ENCODE measurements around the gene TEP1.

Gene TEP1

DNA sequence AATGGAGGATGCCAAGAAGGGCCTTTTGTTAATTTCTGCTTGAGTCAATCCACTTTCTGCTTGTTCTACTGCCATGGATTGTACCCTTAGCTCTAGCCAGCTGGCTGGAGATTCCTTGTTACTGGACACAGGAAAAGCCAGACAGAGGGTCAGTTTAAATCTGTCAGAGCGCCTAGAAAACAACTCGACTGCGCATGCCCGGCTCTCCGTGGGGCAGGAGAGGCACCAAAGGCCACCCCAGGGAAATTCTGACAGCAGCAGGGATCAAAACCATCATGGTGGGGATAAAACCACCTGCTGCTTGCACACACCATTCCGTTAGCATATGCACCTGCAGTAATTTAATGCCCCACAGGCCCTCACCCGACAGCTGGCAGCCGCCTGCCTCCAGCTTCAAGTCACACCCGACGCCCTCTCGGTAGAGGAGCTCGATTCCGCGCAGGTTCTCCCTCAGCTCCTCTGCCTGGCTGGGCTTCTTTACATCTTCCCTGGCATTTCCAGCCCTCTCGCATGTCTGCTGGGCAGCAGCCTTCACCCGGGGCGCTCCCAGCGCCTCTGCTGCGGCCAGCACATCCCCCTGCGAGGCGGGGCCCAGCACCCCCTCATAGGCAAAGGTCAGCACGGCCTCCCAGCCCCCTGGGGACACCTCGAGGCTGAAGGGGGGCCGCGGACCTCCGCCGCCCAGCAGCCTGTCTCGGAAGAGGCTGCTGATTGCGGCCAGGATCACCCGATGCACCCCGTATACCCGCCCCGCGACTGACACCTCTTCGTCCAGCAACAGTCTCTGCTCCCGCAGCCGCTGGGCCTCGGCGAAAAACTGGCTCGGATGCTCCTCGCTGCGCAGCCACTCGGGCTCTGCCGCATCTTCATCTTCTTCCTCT, 21.6 kb upstream of the TEP1 start:
- in situ Hi-C loops (cut with MboI; ENCODE audit: low sequenced_read_pairs): no loop called here

DNA sequence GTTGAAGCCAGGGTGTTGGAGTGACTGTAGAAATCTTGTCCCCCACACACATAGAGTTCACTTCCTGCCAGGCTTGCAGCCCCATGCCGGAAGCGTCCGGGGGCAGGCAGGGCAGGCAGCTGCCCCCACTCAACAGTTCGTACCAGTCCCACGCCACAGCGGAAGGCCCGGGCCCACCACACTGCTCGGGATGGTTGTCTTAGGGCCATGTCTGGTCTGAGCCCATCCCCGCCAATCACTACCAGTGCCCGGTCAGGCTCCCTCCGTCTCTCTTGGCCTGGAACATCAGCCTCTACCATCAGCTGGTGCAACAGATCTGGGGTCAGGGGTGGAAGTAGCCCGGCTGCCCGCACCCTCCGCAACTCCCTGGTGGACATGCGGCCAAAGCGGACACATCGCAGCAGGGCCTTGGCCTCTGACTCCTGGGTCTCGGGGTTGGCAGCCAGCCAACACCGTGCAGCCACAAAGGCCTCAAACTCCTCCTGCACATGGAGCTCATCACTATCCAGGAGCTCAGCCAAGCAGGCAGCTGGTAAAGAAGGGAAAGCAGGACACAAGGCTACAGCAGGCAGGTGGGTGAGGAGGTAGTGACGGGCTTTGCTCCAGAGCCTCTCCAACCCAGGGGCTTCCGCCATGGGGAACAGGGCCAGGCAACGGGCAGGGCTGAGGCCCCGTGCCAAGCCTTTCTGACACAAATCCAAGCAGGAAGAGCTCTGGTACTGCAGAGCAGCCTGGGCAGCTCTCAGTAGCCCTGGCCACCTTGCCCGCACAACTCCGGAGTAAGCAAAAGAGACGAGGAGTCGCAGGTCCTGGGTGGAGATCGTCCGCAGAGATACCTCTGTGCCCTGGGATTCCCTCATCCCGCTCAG, 16.7 kb upstream of the TEP1 start:
- in situ Hi-C loops (cut with MboI; ENCODE audit: low sequenced_read_pairs): no loop called here

DNA sequence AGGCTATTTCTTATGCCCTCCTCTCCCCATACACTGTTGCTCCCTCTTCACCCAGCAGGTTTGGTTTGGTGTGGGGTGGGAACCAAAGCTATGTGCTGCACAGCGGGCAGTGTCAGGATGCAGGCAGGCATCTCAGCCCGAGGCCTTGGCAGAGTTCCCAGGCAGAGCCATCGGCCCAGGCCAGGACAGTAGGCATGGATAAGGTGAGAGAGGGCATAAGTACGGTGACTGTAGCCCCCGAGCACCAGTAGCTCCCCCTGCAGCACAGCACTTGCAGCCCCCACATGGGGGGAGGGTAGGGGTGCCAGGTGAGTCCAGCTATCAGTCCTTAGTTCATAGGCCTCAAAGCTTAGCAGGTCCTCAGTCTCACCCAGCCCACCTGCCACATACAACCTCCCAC, 15.5 kb upstream of the TEP1 start:
- in situ Hi-C loops (cut with MboI; ENCODE audit: low sequenced_read_pairs): no loop called here

DNA sequence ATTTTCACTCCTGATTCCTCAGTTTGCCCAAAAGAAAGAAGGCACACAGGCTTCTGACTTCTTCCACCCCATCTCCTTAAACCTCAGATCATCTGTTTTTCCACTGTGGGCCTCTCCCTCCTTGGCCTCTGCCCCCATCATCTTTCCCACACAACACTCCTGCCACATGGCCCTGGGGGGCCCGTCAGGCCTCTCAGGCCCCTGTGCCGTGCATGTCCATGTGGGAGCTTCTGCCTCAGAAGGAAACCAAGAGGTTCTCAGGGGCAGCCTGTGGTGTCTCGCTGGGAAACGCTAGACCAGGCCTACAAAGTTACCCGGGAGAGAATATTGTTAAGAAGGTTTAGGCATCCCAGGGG, 14.7 kb upstream of the TEP1 start:
- in situ Hi-C loops (cut with MboI; ENCODE audit: low sequenced_read_pairs): no loop called here

DNA sequence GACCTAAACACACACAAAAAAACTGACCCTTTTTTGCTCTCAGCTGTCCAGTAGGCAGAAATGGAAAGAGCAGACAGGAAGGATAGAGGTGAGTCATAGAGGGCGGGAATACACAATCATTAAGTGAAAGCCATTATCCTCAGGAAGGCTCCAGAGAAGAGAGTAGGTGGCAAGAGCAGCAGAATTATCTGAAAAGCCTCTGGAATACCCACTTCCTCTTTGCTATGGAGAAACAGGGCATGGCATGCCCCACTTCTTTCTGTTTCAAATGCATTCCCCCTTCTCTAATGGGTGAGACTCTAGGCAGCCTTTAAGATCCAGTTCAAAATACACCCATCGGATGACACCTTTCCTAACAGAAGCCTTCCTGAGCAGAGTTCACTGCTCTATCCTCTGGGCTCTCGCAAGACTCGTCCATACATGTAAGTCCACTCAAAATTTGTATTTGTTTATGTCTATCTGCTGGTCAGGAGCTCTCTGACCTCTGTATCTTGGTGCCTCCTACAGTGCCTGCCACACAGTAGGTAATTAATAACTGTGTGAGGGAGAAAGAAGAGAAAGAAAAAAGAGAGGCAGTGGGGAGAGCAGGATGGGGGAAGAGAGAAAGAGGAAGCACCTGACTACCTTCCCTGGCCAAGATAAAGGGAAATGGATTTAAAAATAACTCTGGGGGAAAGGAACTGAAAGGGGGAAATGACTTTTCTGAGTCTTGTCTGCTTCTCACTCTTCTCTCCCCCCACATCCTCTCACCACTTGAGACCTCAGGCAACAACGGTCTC, 14.1 kb upstream of the TEP1 start:
- in situ Hi-C loops (cut with MboI; ENCODE audit: low sequenced_read_pairs): no loop called here

DNA sequence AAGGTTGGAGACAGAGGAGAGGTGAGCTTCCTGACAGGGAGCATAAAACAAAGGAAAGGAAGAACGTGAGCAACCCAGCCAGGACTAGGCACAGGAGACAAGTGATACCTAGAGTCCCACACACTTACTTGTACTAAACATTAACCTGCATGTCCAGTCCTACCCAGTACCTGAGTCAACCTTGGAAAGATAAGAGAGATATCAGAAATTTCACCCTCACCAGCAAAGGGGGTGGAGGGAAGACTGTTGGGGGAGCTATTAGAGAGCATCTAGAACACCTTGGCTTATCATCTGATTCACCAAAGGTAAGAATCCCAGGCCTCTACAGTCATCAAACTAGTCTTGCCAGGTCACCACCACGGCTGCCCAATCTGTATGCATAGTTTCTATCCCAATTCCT, 11.6 kb upstream of the TEP1 start:
- in situ Hi-C loops (cut with MboI; ENCODE audit: low sequenced_read_pairs): no loop called here

DNA sequence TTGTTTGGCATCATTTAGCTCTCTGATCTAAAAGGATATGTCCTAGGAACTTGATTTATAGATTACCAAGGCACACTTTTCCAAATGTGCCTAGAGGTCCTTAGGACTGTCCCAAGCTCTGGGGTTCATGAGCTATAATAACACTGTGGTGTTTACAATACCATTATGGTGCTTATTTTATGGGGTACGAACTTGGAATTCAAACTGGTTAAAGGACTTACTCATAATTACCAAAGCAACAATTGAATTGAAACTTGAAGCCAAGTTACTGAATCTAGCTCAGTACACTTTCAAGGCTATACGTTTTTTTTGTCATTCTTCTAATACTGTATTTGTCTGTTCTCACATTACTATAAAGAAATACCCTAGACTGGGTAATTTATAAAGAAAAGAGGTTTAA, 9.6 kb upstream of the TEP1 start:
- in situ Hi-C loops (cut with MboI; ENCODE audit: low sequenced_read_pairs): no loop called here

DNA sequence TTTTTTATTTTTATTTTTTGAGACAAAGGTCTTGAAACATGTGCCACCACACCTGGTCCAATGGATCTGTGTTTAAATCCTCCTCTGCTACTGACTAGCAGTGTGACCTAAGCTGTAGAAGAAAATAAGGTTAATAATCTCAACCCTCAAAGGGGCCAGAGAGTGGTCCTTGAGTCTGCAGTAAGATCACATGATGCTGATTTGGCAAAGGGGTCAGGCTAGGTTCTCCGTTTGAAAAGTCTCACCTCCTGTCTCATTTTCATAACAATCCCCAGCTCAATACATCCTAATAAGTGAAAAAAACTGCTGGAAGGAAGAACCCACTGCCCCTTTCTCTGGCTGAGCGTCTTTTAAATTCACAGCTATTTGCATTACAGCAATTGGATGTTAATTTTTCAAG, 8.0 kb upstream of the TEP1 start:
- in situ Hi-C loops (cut with MboI; ENCODE audit: low sequenced_read_pairs): no loop called here

DNA sequence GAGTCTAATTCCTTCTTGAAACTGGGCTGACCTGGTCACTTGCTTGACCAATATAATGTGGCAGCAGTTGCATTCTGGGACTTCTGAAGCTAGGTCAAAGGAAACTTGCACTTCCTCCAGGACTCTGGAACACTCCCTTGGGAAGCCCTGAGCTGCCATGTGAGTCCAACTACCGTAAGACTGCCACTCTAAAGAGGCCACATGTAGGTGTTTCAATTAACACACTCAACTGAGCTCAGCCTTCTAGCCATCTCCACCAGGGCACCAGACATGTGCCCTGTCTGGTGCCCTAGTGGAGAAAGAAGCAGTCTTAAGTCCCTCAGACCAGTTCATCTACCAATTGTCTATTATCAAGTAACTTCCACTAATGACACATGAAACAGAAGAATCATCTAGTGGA, 6.1 kb upstream of the TEP1 start:
- in situ Hi-C loops (cut with MboI; ENCODE audit: low sequenced_read_pairs): no loop called here

DNA sequence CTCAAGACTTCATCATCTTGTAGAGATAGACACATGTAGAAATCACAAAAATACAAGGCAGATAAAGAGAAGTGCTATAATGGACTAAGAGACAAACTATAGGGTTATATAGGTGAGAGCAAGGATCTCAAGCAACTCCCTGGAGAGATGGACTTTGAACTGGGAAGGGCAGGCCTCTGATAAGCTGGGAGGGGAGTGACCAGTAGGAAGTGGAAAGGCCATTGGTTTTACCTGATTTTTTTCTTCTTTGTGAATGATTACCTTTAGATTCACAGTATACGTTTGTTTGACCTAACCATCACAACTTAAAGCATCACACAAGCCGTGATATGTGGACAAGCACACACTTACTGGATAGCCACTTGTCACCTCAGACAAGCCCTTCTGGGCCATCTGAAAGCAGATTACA, 5.2 kb upstream of the TEP1 start:
- in situ Hi-C loops (cut with MboI; ENCODE audit: low sequenced_read_pairs): no loop called here

DNA sequence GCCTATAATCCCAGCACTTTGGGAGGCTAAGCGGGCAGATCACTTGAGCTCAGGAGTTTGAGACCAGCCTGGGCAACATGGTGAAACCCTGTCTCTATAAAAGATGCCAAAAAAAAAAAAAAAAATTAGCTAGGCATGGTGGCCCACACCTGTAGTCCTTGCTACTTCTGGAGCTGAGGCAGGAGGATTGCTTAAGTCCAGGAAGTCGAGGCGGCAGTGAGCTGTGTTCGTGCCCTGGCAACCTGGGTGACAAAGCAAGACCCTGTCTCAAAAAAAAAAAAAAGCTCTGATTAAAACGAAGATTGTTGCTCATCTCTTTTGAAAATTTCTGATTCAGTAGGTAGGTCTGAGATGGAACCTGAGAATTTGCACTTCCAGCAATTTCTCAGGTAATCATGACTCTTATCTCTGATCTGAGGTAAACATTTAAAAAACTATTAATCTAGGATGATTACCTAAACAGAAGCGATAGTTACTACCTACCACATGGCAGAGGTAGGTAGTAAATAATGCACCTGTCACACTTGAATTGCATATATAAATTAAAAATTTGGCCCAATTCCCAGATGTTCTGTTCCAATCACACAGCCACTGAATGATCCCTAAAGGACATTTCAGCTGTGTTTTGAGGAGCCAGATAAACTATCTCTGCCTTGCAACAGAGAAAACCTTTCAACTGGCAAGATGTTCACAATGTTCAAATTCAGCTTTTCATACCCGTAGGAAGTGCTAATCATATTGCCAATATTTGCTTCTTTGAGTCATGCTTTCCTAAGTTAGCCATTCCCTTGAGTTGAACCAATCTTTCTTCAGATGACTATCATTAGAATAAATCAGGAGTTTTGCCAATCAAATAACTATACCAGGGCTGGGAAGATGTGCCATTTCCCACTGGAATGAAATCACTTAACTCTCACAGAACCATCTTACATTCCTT, 4.2 kb upstream of the TEP1 start:
- in situ Hi-C loops (cut with MboI; ENCODE audit: low sequenced_read_pairs): no loop called here

DNA sequence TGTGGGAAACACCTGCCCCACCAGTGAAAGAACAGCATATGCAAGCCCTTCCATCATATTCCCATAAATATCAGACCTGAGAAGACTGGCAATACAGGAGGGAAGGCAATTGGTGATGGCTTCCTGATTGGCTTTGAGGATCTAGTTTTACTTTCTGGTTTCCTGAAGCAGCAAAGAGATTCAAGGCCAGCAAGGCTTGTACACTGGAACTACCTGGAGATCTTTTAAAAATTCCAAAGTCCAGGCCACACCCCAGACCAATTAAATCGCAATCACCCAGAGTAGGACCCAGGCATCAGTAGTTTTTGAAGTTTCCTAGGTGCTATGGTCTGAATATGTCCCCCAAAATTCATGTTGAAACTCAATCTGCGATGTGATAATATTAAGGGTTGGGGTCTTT, 2.9 kb upstream of the TEP1 start:
- in situ Hi-C loops (cut with MboI; ENCODE audit: low sequenced_read_pairs): no loop called here

DNA sequence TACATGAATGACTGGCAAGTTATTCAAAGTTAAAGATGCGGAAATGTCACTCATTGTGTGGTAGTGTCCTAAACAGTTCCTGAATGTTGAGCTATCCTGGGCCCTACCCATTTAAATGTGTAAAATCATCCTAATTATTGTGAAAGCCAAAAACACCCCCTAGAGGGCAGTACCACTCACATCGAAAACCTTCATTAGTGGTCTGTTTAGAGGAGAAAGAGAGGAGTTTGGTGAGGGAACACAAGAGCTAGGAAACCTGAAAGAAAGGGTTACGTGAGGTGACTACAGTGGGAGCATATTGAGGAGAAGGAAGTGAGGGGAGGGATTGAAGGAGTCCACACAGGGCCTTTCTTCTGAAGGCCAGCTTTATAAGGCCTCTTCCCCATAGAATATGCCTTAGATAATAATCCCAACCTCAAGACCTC, 2.5 kb upstream of the TEP1 start:
- in situ Hi-C loops (cut with MboI; ENCODE audit: low sequenced_read_pairs): no loop called here

DNA sequence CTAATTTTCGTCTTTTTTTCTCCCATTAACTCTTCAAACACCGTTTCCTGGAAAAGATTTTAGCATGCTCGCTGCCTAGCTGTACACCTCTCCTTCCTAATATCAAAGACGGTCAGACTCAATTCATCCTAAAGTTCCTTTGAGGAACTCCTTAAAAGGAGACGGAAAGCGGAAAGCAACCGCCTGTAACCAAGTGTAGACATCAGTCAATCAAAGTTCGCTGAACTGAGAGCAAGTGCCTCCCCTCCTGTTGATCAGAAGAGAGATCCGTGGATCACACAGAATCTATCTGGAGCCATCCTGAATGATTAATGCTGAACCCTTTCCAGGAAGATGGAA, 412 bp upstream of the TEP1 start:
- in situ Hi-C loops (cut with MboI; ENCODE audit: low sequenced_read_pairs): no loop called here

DNA sequence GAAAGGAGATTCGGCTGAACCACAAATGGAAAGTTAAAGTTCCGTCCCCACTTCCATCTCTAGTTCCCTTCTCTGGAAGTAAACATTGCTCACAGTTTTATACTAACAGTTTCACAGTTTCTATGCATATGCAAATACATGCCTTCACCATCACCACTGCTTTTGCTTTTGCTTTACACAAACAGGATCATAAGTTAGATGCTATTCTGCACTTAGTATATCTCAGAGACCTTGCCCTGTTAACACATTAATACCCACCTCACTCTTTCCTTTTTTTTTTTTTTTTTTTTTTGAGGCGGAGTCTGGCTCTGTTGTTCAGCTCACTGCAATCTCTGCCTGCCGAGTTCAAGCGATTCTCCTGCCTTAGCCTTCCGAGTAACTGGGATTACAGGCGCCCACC, 890 bp downstream of the TEP1 start:
- in situ Hi-C loops (cut with MboI; ENCODE audit: low sequenced_read_pairs): no loop called here

DNA sequence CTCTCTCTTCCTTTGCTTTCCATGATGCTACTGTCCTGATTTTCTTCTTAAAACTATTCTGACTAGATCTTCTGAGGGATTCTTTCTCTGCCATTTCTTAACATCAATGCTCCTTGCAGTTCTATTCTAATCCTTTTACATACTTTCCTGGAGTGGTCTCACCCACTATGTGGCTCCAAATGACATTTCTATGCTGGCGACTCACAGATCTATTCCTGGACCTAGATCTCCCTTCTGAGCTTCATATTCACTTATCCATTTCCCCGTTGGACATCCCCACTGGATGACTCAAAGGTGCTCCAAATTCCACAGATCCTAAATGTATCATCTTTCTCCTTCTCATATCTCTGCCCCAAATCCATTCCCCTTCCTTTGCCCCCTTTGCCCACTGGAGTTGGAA, 4.1 kb downstream of the TEP1 start:
- in situ Hi-C loops (cut with MboI; ENCODE audit: low sequenced_read_pairs): no loop called here

DNA sequence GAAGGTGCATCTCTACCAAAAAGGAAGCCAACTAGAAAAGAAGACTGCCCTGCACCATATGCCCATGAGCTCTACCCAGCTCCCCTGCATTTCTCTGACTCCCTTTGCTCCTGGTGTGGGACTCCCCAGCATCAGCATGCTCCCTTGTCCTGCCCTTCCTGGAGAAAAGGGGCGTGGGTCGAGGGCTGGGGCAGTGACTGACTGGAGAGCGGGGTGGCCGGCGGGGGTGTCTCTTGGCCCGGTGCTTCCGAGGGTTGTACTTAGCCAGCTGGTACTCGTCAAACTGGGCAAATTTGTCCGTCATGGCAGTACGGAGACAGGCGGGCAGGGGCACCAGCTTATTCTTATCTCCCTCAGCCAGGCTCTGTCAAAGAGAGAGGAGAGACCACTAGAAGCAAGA, 9.8 kb downstream of the TEP1 start:
- in situ Hi-C loops (cut with MboI; ENCODE audit: low sequenced_read_pairs): no loop called here

DNA sequence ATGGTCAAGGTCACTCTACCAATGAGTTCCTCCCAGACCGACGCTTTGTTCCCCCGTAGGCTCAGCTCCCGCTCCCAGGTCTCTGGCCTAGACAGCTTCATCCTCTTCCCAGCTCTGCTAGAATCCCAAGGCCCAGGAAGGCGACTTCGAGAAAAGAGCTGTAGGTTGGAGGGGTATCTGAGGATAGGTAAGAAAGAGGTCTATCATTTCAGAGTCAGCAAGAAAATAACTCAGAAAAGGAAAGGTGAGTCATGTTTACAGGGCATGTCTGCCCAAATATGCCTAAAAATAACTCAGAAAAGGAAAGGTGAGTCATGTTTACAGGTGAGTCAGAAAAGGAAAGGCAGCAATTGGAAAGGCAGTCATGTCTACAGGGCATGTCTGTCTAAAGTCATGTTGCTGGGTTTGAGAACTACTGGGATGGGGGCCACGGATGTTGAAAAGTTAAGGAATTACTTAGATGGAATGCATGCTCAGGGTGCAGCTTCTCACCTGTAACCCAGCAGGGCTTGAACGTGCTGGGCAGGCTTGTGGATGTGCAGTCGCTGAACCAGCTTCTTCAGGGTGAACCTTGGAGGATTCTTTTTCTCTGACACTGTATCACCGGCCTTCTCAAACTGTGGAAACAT, 12.2 kb downstream of the TEP1 start:
- in situ Hi-C loops (cut with MboI; ENCODE audit: low sequenced_read_pairs): no loop called here

DNA sequence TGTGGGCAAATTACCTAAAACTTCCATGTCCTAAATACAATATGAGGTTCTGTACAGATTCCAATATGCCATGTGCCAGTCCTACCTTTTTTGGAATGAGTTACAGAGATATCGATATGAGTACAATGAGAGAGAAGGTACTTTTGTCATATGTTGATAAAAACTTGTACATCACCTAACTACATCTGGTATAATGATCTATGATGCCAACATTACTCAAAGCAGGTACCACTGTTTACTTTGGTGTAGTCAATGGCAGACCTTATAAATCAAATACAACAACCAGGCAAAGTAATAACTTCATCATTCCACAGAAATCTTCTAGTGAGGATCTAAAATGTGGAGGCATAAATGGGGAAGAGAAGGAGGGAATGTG, 12.7 kb downstream of the TEP1 start:
- in situ Hi-C loops (cut with MboI; ENCODE audit: low sequenced_read_pairs): no loop called here

DNA sequence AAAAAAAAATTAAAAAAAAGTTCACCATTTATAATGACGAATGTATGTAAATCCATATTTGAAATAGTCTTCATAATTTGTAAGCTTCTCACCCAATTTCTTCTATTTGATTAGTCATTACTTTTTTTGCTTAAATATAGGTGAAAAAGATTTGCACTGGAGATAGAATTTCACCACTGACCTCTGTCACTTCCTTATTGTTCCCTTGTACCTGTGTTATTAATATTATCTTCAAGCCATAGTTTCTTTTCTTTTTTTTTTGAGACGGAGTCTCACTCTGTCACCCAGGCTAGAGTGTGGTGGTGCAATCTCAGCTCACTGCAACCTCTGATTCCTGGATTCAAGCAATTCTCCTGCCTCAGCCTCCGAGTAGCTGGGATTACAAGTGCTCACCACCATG, 15.8 kb downstream of the TEP1 start:
- in situ Hi-C loops (cut with MboI; ENCODE audit: low sequenced_read_pairs): no loop called here
